Stimulated activated naive CD8-positive, alpha-beta T cell treated with anti-CD3 and anti-CD28 coated beads, Interleukin-15, amount 100 ng/mL, for 72 hours (primary cell): ENCODE results near the gene KRT80.

Experiments
- ATAC-seq: fragments of 150-1000 bp; cut with Tn5 transposase; 2 replicates; pipeline ENCODE4 v1.10.0; 2021; ENCODE audit warnings: mild to moderate bottlenecking, moderate library complexity
- DNase-seq, 2 donors: peaks; one replicate each; pipeline ENCODE4 v3.0.0; 2021 to 2022
- H3K27ac Mint-ChIP-seq, 2 donors: one replicate each; pipeline ENCODE4 v1.8.0; 2022; ENCODE audit warnings: mild to moderate bottlenecking in 2 of 2, mixed read lengths in 2 of 2, moderate library complexity in 2 of 2
- H3K27me3 Mint-ChIP-seq: one replicate; pipeline ENCODE4 v1.8.0; 2022; ENCODE audit warnings: mixed read lengths
- H3K4me1 Mint-ChIP-seq: one replicate; pipeline ENCODE4 v1.8.0; 2022; ENCODE audit warnings: mild to moderate bottlenecking, mixed read lengths
- H3K4me3 Mint-ChIP-seq, 2 donors: one replicate each; pipeline ENCODE4 v1.8.0; 2022; ENCODE audit warnings: mild to moderate bottlenecking in 2 of 2, mixed read lengths in 2 of 2, moderate library complexity in 1 of 2
- H3K9me3 Mint-ChIP-seq, 2 donors: one replicate each; pipeline ENCODE4 v1.8.0; 2022; ENCODE audit warnings: mixed read lengths in 2 of 2

KRT80 gene

DNA sequence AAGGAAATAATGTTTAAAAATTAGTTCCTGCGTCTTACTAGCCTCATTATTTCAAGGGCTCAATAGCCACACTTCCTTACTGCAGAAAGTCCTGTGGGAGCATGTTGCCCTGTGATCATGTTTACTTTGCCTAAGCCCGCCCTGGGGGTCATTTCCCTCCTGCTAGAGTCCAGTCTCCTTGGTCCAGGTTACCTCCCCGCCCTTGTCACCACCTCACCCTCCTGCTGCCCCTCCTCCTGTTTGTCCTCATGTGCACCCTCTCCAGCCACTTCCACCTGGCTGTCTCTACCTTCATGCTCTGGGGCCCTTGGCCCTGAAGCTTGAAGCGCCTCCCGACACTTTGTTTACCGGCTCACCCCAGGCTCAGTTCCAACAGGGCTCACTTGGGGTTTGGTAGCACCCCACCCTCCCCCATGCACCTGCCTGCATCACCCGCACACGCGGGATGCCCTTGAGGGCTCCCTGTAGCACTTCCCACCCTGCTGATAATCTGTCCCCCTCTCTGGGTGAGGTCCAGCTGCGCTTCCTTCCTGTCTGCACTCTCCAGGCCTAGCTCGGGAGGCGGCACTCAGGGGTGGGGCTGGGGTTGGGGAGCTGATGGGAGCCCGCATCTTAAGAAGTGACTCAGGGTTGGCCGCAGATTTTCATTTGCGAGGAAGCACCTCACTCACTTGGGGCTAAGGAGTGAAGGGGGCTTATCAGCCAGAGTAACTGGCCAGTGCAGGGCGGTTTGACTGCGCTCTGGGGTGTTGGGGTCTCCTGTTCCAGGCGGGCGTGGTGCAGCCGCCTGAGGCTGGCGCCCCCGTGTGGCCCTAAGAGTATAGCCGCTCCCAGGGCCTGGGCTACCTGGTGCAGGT lies 72.2 kb downstream of the KRT80 start:
- peaks cover 55% of the 10 kb centered on the region for H3K4me1 Mint-ChIP-seq
- no peak overlapping the region for H3K27ac Mint-ChIP-seq
- peak; percentile 69 for ATAC-seq
- peak overlapping the region in 1 of 2 donors; percentile 19 for H3K4me3 Mint-ChIP-seq
- H3K9me3 Mint-ChIP-seq: no peaks in the 10 kb centered on the region
- peaks cover 39% of the 10 kb centered on the region for H3K27me3 Mint-ChIP-seq
- peak; percentile 53 to 54 for DNase-seq
